ENCODE measurements around the gene KCTD17. TPM values are rescaled to one million over a fixed set of nuclear protein-coding genes. Genes with fewer than 3 reads are reported as not detected.
A peak's percentile ranks its signal among the peaks of the same experiment; 100 is the strongest.

The KCTD17 gene
- total RNA-seq, 2 experiments from 2014 or later, result 28.1 to 34.7 TPM

- POLR2A ChIA-PET, result interaction anchor here (1.3 kb wide), 1 partner anchor 48 kb away, joined by 3 read pairs; no protein-coding TSS in a partner anchor
- peaks cover 19% of the 10 kb centered on the region for H3K4me1 Mint-ChIP-seq
- no peak overlapping the region for H3K4me3 Mint-ChIP-seq
- no peak overlapping the region for H3K27ac Mint-ChIP-seq
- H3K9me3 Mint-ChIP-seq, result no peaks in the 10 kb centered on the region
- DNase-seq, result no peak
- peaks cover 11% of the 10 kb centered on the region for H3K27me3 Mint-ChIP-seq
- ATAC-seq (ENCODE audit: low read depth), result no peak
- H3K36me3 Mint-ChIP-seq, result no peaks in the 10 kb centered on the region
Observed at GRCh38 chr22:37074537-37074936, 23.0 kb downstream of the KCTD17 start.

DNA sequence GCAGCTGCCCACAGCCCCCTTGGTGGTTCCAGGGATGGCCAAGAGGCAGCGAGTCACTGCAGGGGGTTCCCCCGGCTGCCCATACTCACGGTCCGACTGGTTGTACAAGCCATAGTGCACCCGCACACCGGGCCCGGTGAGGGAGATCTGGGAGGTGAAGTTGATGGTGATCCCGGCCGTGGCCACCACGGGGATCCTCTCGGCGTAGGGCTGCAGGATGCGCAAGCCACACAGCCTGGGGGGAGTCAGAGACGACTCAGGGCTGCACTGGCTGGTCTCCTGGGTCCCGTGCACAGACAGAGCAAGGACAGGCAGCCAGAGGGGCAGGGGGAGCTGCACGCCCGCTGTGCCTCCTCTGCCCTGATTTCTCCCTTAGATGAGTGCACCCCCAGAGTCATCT lies 23.5 kb downstream of the KCTD17 start:
- POLR2A ChIA-PET, result interaction anchor here (1.3 kb wide), 1 partner anchor 47 kb away, joined by 3 read pairs; no protein-coding TSS in a partner anchor
- ATAC-seq (ENCODE audit: low read depth), result no peak
- H3K36me3 Mint-ChIP-seq, result no peaks in the 10 kb centered on the region
- peaks cover 24% of the 10 kb centered on the region for H3K4me1 Mint-ChIP-seq
- no peak overlapping the region for H3K4me3 Mint-ChIP-seq
- peak overlapping the region; percentile 50 for H3K27ac Mint-ChIP-seq
- H3K9me3 Mint-ChIP-seq, result no peaks in the 10 kb centered on the region
- peaks cover 6% of the 10 kb centered on the region for H3K27me3 Mint-ChIP-seq
- no peak for DNase-seq

- Mint-ChIP-seq H3K27ac (peak overlapping the region; percentile 40), H3K4me1 (peaks cover 29% of the 10 kb centered on the region), H3K9me3 (no peaks in the 10 kb centered on the region), H3K27me3 (no peaks in the 10 kb centered on the region), H3K36me3 (no peaks in the 10 kb centered on the region), H3K4me3 (no peak overlapping the region)
- no peak for ATAC-seq (ENCODE audit: low read depth)
- POLR2A ChIA-PET, result interaction anchor here (0.7 to 2.1 kb wide), 5 partner anchors 43 to 124 kb away, joined by 3 to 9 read pairs (median 4); partner anchors contain the start of gene IL2RB
- no peak for DNase-seq
Observed at GRCh38 chr22:37075822-37076433, 24.4 kb downstream of the KCTD17 start.

GRCh38 chr22:37077802-37078448 lies 26.4 kb downstream of the KCTD17 start:
- POLR2A ChIA-PET, result interaction anchor here (0.8 to 4.6 kb wide), 8 partner anchors 43 to 122 kb away, joined by 3 to 57 read pairs (median 5); partner anchors contain the start of gene IL2RB
- Mint-ChIP-seq H3K27ac (peak overlapping the region; percentile 100), H3K4me3 (peak overlapping the region; percentile 85), H3K36me3 (no peaks in the 10 kb centered on the region), H3K4me1 (peaks cover 47% of the 10 kb centered on the region), H3K9me3 (no peaks in the 10 kb centered on the region), H3K27me3 (no peaks in the 10 kb centered on the region)
- ATAC-seq (ENCODE audit: low read depth), result peak; percentile 17
- DNase-seq, result peak; percentile 94

DNA sequence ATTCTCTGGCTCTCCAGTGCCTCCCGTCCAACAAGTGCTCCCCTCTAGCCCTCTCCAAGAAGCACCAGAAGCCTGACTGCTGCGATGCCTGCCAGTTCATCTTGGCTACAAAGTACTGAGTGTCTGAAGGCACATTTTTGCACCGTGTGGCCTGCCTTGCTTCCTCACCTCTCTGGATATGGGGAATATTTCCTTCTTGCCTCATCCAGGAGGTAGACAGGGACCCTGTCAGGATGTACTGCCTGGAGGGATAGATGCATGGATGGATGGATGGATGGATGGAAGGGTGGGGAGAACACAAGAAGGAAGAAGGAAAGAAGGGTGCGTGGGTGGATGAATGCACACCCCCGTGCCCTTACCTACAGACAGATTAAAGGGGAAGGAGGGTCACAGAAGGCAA lies 27.6 kb downstream of the KCTD17 start:
- POLR2A ChIA-PET, result interaction anchor here (0.5 to 4.6 kb wide), 27 partner anchors 10 to 627 kb away, joined by 3 to 114 read pairs (median 5); partner anchors contain the start of genes IFT27, IL2RB, KCTD17 and RAC2
- peaks cover 56% of the 10 kb centered on the region for H3K4me1 Mint-ChIP-seq
- no peaks in the 10 kb centered on the region for H3K27me3 Mint-ChIP-seq
- H3K27ac Mint-ChIP-seq, result peak overlapping the region; percentile 100
- DNase-seq (no peak), ATAC-seq (ENCODE audit: low read depth) (no peak)
- peak overlapping the region; percentile 85 for H3K4me3 Mint-ChIP-seq
- no peaks in the 10 kb centered on the region for H3K9me3 Mint-ChIP-seq
- H3K36me3 Mint-ChIP-seq, result peaks cover 2% of the 10 kb centered on the region

DNA sequence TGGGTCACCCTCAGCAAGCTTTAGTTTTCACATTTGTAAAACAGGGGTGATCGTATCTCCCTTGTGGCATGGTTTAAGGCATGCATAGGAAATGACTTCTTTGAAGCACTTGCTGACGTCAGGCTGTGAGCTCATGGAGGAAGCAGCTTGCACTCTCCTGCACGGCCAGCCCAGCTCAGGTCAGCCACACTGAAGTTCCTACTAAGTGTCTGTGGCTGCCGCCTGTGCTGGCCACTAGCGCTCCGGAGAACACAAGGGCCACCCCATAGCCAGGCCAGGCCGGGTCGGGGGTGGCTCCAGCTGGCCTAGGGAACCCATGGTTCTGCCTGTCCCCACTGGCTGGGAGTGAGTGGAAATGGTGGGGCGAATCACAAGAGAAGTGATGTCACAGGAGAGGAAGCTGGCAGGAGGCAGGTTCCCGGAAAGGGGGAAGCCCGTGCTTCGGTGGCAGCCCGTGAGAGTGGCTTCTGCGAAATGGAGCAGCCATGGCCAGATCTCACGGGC lies 28.2 kb downstream of the KCTD17 start:
- Mint-ChIP-seq H3K27me3 (no peaks in the 10 kb centered on the region), H3K36me3 (peaks cover 2% of the 10 kb centered on the region), H3K27ac (peak overlapping the region; percentile 100), H3K4me3 (peak overlapping the region; percentile 85), H3K4me1 (peaks cover 61% of the 10 kb centered on the region), H3K9me3 (no peaks in the 10 kb centered on the region)
- POLR2A ChIA-PET, result interaction anchor here (0.5 to 4.6 kb wide), 29 partner anchors 10 to 628 kb away, joined by 3 to 114 read pairs (median 5); partner anchors contain the start of genes IFT27, IL2RB, KCTD17 and RAC2
- ATAC-seq (ENCODE audit: low read depth), result peak; percentile 84
- DNase-seq, result peak; percentile 90

DNA sequence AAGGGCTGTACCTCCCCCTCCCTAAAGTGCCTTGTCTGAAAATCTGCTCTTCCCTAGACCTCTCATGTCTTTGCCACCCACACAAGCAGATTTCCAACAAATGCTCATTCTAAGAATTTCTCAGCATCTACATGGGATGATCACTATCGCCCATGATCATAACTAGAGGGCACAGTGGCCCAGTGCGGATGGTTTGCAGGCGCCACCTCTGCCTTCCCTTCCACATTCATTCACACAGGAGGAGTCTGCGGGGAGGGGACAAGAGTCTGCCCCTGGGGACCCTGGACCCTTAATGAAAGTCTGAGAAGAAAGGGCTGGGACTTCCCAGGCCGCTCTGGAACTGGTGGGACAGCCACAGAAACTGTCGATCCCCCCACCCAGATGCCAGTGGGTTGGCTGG lies 28.9 kb downstream of the KCTD17 start:
- Mint-ChIP-seq H3K27ac (peak overlapping the region; percentile 100), H3K27me3 (no peaks in the 10 kb centered on the region), H3K36me3 (peaks cover 2% of the 10 kb centered on the region), H3K4me3 (peak overlapping the region; percentile 85), H3K9me3 (no peaks in the 10 kb centered on the region), H3K4me1 (peaks cover 61% of the 10 kb centered on the region)
- DNase-seq, result no peak
- no peak for ATAC-seq (ENCODE audit: low read depth)
- POLR2A ChIA-PET, result interaction anchor here (1.0 to 4.6 kb wide), 22 partner anchors 9 to 163 kb away, joined by 3 to 114 read pairs (median 6); partner anchors contain the start of genes IL2RB, KCTD17 and RAC2

DNA sequence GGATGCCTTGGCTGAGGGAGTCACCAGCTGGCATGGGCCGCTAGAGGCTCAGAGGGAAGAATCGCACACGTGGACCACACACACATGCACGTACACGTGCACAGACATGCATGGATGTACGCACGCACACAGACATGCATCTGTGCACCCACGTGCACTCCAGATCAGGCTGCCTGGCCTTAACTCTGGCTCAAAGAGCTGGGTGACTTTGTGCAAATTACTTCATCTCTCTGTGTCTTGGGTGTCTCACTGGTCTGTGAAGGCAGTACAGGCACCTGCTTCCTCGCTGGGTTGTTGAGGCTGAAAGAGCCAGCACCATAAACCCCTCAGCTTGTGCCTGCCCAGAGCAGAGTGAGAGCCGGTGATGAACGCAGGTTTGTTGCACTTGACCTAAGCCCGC lies 29.3 kb downstream of the KCTD17 start:
- Mint-ChIP-seq H3K4me3 (no peak overlapping the region), H3K27me3 (no peaks in the 10 kb centered on the region), H3K9me3 (no peaks in the 10 kb centered on the region), H3K27ac (peak overlapping the region; percentile 100), H3K36me3 (peaks cover 2% of the 10 kb centered on the region), H3K4me1 (peaks cover 61% of the 10 kb centered on the region)
- POLR2A ChIA-PET, result interaction anchor here (2.2 to 4.6 kb wide), 6 partner anchors 41 to 162 kb away, joined by 10 to 114 read pairs (median 32); partner anchors contain the start of genes IL2RB and RAC2
- DNase-seq, result no peak
- no peak for ATAC-seq (ENCODE audit: low read depth)

GRCh38 chr22:37082251-37082873 lies 30.8 kb downstream of the KCTD17 start:
- ATAC-seq (ENCODE audit: low read depth), result no peak
- Mint-ChIP-seq H3K36me3 (peaks cover 2% of the 10 kb centered on the region), H3K4me1 (peaks cover 58% of the 10 kb centered on the region), H3K27me3 (no peaks in the 10 kb centered on the region), H3K4me3 (peak overlapping the region; percentile 7), H3K27ac (peak overlapping the region; percentile 100), H3K9me3 (no peaks in the 10 kb centered on the region)
- DNase-seq, result no peak
- POLR2A ChIA-PET, result interaction anchor here (3.8 to 4.6 kb wide), 2 partner anchors 39 to 66 kb away, joined by 57 to 114 read pairs; partner anchors contain the start of gene IL2RB

- POLR2A ChIA-PET, result no interaction called here
- Mint-ChIP-seq H3K36me3 (peaks cover 2% of the 10 kb centered on the region), H3K4me3 (no peak overlapping the region), H3K27ac (peak overlapping the region; percentile 80), H3K27me3 (no peaks in the 10 kb centered on the region), H3K9me3 (no peaks in the 10 kb centered on the region), H3K4me1 (peaks cover 50% of the 10 kb centered on the region)
- ATAC-seq (ENCODE audit: low read depth) (no peak), DNase-seq (no peak)
Observed at GRCh38 chr22:37083914-37084313, 32.4 kb downstream of the KCTD17 start.

DNA sequence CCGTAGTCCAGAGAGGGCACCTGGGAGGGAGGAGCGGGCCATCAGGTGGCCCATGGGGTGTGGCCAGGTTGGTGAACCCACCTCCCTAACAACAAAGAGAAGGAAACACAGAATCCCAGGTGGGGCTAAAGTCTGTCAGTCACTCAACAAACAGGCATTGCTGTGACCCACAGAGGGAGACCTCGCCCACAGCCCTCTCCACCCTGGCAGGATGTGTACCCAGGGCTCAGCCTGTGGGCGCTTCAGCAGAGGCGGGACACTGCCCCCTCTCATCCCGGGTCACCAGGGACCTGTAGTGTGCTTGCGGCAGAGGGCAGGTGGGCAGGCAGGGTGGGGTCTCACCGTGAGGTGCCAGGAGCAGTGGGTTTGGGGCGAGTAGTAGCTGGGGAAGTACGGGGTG lies 32.8 kb downstream of the KCTD17 start:
- DNase-seq (no peak), ATAC-seq (ENCODE audit: low read depth) (no peak)
- POLR2A ChIA-PET, result interaction anchor here (3.4 kb wide), 1 partner anchor 38 kb away, joined by 12 read pairs; no protein-coding TSS in a partner anchor
- peaks cover 2% of the 10 kb centered on the region for H3K36me3 Mint-ChIP-seq
- peaks cover 45% of the 10 kb centered on the region for H3K4me1 Mint-ChIP-seq
- H3K27ac Mint-ChIP-seq, result peak overlapping the region; percentile 21
- no peaks in the 10 kb centered on the region for H3K9me3 Mint-ChIP-seq
- no peaks in the 10 kb centered on the region for H3K27me3 Mint-ChIP-seq
- no peak overlapping the region for H3K4me3 Mint-ChIP-seq

GRCh38 chr22:37086184-37086583 lies 34.6 kb downstream of the KCTD17 start:
- Mint-ChIP-seq H3K27me3 (no peaks in the 10 kb centered on the region), H3K4me1 (peaks cover 33% of the 10 kb centered on the region), H3K4me3 (no peak overlapping the region), H3K36me3 (peaks cover 2% of the 10 kb centered on the region), H3K9me3 (no peaks in the 10 kb centered on the region), H3K27ac (peak overlapping the region; percentile 78)
- ATAC-seq (ENCODE audit: low read depth) (no peak), DNase-seq (no peak)
- POLR2A ChIA-PET, result interaction anchor here (0.8 to 3.4 kb wide), 2 partner anchors 10 to 36 kb away, joined by 3 to 12 read pairs; no protein-coding TSS in a partner anchor
